ENCODE data around the gene TNFSF4.

DNA sequence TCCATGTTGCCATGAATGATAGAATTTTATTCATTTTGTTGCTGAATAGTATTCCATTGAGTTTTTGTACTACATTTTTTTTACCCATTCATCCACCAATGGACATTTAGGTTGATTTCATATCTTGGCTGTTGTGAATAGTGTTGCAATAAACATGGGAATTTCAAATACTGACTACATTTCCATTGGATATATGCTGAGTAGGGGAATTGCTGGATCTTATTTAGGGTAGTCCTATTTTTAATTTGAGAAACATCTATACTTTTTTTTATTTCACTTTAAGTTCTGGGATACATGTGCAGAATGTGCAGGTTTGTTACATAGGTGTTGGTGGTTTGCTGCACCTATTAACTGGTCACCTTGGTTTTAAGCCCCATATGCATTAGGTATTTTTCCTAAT lies 38.8 kb upstream of the TNFSF4 start:
- TF ChIP-seq EZH2 (IDR thresholded peaks at IDR 0.05) (no peak), POLR2AphosphoS5 (IDR thresholded peaks at IDR 0.05; ENCODE audit: borderline replicate concordance, low read depth, low read length) (no peak), FOXP2 (optimal IDR thresholded peaks at IDR 0.05; ENCODE audit: control extremely low read depth, extremely low read length, insufficient read depth) (no peak)

Measured in SK-N-MC (cell line).